GM18520 (cell line): ENCODE data around the gene SHISA8.
"Not testable (repeated sequence)": the region's sequence is repeated elsewhere in the genome, so short reads cannot be mapped to it uniquely, and the experiment has no call there.

Source experiments
- ATAC-seq: cut with Tn5 transposase; IDR thresholded peaks from one replicate; pipeline ENCODE4 v1.9.1; 2021; ENCODE audit not compliant: unreplicated experiment

The SHISA8 gene

DNA sequence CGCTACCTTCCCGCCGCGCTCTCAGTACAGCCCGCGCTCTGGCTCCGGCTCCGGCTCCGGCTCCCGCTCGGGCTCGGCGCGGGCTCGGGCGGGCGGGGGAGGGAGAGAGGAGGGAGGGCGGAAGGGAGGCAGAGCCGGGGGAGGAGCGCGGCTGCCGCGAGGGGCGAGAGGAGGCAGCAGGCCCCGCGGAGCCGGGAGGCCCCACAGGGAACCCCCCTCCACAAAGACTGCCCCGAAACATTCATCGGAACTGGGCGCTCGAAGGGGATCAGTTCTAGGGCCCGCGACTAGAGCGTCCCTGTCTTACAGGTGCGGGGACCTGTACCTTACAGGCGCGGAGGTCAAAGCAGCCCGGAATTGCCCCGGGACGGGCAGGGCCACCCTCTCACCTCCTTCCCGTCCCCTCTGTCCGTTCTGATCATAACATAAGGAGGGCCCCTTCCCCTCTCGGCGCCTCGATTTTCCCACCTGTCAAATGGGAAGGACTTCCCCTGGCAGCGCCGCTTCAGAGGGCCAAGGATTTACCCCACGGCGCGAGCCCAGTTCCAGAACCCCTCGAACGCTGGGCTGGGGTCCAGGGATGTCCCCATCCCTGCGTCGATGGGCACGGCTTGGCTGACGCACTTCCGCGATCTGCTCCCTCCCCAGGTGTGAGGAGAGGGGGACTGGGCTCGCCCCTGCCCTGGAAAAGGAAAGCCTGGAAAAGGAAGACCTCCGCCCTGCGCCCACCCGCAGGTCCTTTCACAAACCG, at the start of gene SHISA8:
TSS of gene SHISA8 (minus strand) at position 40 of the 751 bp plus-strand sequence. CDS start 407 bp downstream, outside the sequence.
- ATAC-seq = no peak

DNA sequence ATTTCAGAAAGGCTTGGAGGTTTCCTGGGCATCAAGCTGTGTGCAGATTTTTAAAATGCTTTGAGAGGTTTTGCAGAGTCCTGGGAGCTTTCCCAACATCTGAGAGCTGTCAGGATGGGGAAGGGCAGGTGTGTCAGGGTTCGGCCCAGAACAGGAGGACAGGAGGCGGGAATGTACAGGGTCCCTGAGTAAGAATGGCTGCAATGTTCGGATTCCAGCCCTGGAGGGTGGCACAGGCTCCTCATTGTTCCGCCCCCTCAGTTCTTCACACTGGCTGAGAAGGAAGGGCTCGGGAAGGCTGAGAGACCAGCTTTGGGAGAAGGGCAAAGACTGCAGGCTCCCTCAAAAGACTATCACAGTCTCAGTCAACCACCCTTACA, 49.2 kb upstream of the SHISA8 start:
- ATAC-seq = no peak

DNA sequence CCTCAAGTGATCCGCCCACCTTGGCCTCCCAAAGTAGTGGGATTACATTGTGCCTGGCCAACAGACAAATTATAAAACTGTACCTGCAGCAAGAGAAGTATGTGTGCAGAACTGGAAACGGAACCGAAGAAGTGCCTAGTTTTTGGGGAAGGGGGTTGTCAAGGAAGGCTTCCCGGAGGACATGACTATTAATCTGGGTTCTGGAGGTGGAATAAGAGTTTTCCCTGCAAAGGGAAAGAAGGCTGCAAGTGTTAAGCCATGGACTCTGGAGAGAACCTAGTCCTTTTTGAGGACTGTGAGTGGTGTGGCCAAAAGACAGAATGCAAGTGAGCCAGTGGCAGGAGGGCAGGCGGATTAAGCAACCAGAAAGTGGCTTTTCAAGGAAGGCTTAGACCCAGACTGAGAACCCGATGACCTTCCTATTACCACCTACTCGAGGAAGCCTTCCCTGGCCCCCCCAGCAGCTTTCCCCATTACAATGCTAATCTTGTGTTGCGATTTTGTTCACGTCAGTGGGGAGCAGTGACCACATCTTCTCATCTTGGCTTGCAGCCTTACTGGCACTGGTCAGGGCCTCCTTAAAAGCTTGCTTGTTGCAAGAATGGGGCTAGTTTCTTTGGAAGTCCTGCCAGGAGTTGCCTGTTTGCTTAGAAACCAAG, 48.7 kb upstream of the SHISA8 start:
- ATAC-seq = no peak

DNA sequence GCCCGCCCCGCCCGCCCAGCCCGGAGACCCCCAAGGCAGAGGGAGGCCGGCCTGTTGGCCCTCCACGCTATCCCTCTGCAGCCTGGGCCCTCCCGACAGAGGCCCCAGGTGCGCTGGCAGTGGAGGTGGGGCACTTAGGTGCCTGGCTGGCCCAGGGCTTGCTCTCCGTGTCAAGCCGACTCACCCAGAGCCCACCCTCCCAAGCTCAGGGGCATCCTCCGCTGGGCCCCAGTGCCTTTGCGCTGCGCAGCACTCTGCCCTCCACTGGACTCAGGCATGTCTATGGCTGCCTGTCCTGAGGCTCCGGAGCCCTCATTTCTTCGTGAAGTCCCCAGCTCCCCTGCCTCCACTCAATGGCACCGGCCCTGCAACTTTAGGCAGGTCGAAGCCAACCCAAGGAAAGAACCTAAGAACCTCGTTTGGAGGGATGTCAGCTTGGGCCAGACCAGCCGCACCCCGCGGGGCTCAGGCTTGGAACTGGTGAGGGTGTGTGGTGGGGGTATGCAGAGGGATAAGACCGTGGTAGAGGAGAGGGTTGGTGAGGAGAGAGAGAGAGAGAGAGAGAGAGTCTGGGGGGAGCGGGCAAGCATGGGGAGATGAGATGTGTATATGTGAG, 43.2 kb upstream of the SHISA8 start:
- no peak for ATAC-seq

DNA sequence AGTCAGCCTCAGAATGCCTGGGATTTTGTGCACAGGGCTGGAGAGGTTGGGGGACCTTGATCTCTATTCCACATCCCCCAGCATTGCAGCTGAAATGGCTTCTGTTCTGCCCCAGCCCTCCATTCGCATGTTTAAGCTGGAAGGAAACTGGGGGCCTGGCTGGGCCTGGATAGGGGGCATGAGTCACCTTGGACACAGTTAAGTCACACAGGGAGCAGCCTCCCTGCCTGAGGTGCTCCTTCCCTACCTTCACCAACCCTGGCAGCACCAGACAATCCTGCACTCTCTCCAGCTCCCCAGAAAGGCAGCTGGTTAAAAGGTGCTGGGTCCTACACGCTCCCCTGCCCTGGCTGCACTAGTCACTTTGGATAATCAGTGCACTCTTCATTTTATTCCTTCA, 37.8 kb upstream of the SHISA8 start:
- no peak for ATAC-seq

DNA sequence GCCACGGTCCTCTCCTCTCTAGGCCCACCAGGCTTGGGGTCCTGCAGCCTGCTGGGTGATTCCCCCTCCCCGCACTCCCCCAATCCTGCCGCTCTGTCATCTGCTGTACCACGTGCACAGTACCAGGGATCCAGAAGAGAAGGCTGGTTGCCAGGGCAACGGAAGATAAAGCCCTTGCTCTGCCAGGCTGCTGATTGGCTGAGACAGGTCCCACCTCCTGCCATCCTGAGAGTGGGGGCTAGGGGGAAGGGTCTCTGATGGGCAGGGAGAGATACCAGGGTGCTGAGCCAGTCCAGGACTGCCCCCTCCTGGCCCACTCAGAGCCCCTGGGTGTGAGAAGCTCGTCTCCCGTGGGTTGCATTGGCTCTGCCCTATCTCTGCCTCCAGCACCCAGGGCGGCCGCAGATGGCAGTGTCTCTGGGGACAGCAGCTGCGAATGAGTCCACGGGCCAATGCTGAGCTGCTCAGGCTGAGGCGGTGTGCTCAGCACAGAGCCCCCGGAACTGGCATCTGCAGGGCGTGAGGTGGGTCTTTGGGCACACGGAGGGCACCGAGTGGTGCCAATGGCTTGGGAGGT, 37.1 kb upstream of the SHISA8 start, which contains the start of gene SMIM45:
TSS of gene SMIM45 (plus strand) at position 253 of the 577 bp plus-strand sequence.
- ATAC-seq = no peak

DNA sequence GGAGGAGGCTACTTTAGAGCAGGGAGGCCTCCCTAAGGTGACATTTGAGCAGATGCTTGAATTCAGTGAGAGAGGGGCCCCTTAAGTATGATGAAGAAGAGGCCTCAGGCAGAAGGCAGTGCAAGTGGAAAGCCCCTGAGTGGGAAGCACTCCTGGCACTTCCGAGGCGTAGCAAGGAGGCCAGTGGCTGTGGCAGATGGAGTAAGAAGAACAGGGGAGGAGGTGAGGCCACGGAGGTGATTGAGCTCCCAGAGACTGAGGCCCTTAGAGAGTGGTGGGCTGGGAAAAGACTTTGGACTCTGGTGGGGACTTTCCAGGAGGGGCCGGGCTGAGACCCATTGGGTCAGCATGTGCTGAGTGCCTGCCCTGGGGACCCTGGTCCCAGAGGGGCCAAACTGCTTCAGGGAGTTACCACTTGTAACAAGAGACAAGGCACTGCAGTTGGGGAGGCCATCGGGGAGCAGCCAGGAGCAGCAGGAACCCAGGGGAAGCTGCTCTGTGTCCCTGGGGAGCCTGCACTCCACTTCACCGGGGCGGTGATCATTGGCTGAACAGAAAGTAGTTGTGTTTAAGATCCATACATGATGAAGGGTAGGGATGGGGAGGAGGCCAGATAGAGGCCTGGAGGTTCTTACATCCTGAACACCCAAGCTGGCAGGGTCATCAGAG, 34.6 kb upstream of the SHISA8 start:
- no peak for ATAC-seq

DNA sequence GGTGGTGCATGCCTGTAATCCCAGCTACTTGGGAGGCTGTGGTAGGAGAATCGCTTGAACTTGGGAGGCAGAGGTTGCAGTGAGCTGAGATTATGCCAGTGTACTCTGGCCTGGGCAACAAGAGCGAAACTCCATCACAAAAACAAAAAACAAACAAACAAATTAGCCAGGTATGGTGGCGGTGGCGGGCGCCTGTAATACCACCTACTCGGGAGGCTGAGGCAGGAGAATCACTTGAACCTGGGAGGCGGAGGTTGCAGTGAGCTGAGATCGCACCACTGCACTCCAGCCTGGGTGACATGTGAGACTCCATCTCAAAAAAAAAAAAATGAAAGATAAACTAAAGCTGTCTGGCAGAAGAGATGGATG, 34.0 kb upstream of the SHISA8 start:
- ATAC-seq = not testable (repeated sequence)

DNA sequence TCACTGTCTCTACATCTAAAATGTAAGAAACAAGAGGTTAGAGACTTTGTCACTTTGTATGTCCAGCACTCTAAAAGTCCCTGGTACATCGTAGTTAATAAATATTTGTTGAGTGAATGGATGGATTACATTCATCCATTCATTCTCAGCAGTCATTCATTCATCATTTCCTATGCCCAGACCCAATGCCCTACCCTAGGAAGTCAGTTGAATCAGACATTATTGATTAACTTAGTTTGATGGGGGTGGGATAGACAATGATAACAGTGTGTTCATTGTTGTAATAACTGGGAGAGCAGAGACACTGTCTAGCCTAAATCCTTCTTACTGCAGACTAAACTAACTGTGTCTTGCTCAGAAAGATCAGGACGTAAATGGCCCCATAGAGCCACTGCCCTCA, 33.3 kb upstream of the SHISA8 start:
- ATAC-seq = no peak

DNA sequence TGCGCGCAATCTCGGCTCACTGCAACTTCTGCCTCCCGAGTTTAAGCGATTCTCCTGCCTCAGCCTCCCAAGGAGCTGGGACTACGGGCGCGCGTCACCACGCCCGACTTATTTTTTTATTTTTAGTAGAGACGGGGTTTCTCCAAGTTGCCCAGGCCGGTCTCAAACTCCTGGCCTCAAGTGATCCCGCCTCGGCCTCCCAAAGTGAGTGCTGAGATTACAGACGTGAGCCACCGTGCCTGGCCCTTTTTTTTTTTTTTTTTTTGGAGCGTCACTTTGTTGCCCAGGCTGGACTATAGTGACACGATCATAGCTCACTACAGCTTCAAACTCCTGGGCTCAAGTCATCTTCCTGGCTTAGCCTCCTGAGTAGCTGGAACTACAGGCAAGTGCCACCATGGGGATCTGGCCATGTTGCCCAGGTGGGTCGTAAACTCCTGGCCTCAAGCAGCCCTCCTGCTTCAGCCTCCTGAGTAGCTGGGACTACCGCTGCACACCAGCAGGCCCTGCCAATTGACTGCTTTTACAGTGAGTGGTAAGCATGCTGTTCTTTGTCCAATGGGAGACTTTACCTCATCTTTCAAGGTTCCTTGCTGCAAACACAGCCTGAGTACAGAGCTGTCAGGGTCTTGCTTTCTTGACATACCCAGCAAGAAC, 32.7 kb upstream of the SHISA8 start:
- no peak for ATAC-seq

DNA sequence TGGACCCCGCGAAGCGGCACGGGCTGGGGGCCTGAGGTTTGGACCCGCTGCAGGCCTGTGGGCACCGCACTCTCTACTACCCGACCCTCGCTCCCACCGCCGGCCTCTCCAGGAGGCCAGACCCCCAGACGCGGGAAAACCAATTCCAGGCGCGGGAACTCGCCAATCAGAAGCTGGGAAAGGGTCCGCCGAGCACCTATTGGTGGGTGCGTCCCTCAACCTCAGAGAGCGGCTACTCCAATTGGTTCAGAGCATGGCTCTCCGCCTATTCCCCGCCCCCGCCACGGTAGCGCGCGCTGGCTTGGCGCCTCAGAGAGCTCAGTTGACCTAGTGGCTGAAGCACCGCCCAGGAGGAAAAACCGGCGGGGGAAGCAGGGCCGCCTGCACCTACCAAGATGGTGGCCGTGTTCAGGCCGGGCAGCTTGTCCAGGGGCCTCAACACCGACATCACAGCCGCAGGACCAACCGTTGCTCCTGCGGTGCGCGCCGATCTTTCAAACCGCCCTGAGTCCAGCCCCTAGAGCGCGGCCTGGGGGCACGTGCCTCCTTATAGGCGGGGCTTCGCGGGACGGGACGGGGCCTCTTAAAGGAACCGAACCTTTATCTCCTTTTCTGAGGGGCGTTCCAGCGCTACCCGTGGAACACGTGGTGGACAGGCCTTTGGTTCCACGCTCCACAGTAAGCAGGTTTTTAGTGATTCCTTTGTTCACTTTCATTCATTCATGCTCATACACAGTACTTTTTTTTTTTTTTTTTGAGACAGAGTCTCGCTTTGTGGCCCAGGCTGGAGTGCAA, 32.0 kb upstream of the SHISA8 start, which contains the start of gene CENPM:
TSS of gene CENPM (minus strand) at position 524 of the 795 bp plus-strand sequence. CDS start at position 448, 76 bp downstream.
- ATAC-seq = peak; percentile 70

DNA sequence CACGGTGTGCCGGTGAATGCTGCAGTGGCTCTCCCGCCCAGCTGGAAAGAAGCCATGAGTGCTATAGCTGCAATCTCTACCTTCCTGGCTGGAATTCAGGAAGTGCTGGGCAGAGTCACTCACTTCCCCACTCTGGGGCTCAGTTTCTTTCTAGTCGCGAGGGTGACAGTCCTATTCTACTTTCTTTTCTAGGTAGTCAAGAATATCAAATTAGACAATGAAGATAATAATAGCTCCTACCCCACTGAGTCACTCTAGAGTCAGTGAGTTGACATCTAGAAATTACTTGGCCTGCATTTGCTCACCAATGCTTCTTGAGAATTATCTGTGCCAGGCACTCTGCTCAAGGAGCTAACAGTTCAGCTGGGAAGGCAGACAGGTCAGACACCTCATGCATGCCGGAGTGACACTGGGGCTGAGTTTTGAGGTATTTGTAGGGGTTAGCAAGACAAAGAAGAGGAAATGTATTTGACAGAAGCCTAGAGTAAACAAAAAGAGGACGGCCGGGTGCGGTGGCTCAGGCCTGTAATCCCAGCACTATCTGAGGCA, 28.9 kb upstream of the SHISA8 start:
- ATAC-seq = no peak

DNA sequence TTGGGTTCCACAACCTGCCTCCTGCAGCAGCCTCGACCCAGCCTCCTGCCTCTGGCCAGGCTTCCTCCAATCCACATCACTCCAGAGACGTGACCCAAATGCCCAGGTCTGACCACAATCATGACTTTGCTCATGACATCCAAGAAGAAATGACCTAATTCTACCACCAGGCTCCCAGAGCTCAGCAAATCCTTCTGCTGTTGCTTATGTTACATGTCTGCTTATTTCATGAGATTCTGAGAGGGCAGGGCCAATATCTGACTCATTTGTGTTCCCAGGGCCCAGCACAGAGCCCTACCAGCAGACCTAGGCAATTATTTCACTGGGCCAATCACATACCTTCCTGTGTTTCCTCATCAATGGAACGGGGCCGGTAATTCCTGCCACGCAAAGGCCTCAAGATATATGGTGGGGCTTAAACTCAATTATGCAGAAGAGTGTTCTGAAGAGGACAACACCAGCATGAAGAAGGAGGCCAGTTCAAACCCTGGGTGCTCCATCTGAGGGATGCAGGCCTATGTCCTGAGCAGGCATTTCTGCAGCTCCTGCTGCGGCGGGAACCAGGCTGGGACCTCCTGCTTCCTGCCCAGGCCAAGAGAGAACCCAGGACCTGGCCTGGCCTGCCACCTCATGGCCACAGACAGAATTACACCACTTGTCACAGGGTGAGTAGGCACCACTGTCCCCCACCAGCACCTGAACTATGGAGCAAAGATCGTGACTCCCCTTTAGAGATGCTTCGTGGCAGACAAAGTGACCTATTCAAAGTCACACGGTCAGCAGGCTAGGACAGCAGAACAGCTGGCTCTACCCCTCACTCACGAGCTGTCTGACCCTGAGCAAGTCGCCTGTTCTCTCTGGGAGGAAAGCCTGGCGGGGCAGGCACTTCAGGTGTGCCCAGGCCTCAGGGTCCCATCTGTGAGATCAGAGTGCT, 26.2 kb upstream of the SHISA8 start:
- ATAC-seq = peak; percentile 28

DNA sequence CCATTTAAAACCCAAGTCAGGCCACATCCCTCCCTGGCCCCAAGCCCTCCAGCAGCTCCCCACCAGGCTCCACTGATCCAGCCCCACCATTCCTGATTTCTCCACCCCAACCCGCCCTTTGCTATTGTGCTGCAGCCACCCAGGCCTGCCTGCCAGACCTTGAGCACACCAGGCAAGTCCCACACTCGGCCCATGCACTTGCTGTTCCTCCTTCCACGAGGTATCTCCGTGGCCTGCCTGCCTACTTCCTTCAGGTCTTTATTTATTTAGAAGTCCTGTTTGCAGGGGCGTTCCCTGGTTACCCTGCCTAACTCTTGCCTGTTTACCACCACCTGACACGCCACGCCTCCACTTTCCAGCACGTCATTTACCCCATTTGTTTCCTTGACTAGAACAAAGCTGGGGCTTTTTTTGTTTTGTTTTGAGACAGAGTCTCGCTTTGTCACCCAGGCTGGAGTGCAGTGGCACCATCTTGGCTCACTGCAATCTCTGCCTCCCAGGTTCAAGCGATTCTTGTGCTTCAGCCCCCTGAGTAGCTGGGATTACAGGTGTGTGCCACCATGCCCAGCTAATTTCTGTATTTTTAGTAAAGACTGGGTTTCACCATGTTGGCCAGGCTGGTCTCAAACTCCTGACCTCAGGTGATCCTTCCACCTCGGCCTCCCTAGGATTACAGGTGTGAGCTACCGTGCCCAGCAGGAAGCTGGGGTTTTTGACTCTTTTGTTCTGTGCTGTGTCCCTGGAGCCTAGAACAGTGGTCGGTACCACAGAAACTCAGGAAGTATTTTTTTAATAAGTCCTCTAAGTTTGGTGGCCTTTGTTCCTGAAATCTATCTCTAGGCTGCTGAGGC, 25.3 kb upstream of the SHISA8 start:
- ATAC-seq = peak; percentile 39

DNA sequence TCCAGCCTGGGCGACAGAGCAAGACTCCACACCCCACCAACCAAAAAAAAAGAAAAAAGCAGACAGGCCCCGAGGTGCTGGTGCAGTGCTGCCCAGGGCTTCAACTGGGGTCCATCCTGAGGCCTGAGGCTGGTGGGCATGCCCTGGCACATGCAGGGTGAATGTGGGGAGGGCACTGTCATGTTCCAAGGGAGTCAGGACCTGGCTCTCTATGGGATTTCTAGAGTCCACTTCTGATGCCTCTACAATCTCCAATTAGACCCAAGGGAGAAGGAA, 22.0 kb upstream of the SHISA8 start:
- no peak for ATAC-seq

DNA sequence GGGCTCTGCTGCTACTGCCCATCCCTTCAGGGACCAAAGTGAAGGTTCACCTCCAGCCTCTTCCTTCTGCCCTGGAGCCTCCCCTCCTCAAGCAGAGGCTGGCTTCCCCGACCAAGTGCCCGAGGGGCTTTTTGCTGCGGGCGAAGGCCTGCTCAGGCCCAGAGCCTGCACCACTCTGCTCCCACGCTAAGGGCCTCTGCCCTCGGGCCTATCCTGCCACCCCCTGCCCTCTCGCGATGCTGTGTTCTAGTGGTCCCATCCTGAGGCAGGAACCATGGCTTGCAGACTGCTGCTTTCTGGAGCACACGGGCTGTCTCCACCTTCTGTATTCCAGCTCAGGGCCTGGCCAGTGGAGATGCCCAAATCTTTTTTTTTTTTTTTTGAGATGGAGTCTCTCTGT, 20.6 kb upstream of the SHISA8 start:
- no peak for ATAC-seq

DNA sequence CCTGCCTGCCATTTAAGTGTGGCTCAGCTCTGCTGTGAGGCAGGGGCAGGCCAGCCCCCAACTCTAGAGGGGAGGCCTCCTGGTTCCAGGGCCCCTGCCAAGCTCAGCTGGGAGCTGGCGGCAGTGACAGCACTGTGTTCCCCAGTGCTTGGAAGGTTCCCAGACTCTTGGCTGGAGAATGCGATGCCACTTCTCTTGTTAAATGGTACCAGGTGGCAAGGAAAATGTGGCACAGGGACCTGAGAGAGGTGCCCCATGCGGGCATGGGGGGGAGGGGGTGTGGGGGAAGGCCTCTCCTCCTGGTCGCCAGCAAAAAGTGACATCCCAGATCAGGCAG, 20.1 kb upstream of the SHISA8 start:
- no peak for ATAC-seq
